Activated CD4-positive, CD25-positive, alpha-beta regulatory T cell (primary cell): ENCODE data around the gene ITGA7.

Experiments
- DNase-seq, 4 experiments: peaks; one replicate each; lab custom pipeline; 2025; lab: John Stamatoyannopoulos, UW

The ITGA7 gene

GRCh38 chr12:55733858-55734257 is 26.2 kb upstream of the ITGA7 start:
- DNase-seq = no peak

GRCh38 chr12:55733021-55733555 is 25.4 kb upstream of the ITGA7 start:
- DNase-seq = no peak

GRCh38 chr12:55732288-55732687 is 24.6 kb upstream of the ITGA7 start:
- DNase-seq = no peak

GRCh38 chr12:55729819-55730818 is 22.4 kb upstream of the ITGA7 start:
- DNase-seq = no peak

GRCh38 chr12:55728939-55729818 is 21.5 kb upstream of the ITGA7 start, which contains the start of gene CD63:
TSS of gene CD63 (minus strand) at chr12:55729009. CDS start at chr12:55728341, 668 bp downstream.
- DNase-seq = peak; percentile 22 to 55 (median 41)

- DNase-seq = no peak
Observed at GRCh38 chr12:55728186-55728938, 20.7 kb upstream of the ITGA7 start.

GRCh38 chr12:55727643-55728185 is 20.0 kb upstream of the ITGA7 start:
- no peak for DNase-seq

GRCh38 chr12:55726971-55727370 is 19.3 kb upstream of the ITGA7 start:
- no peak for DNase-seq

GRCh38 chr12:55725556-55725955 is 17.9 kb upstream of the ITGA7 start:
- no peak for DNase-seq

- no peak for DNase-seq
Observed at GRCh38 chr12:55724940-55725309, 17.2 kb upstream of the ITGA7 start.

GRCh38 chr12:55724226-55724939 is 16.7 kb upstream of the ITGA7 start:
- DNase-seq = peak; percentile 21 to 47 (median 30)

- DNase-seq = no peak
Observed at GRCh38 chr12:55723516-55724225, 16.0 kb upstream of the ITGA7 start.

- DNase-seq = no peak
Observed at GRCh38 chr12:55722948-55723347, 15.2 kb upstream of the ITGA7 start.

GRCh38 chr12:55721601-55722213 is 14.0 kb upstream of the ITGA7 start:
- DNase-seq = no peak

GRCh38 chr12:55720894-55721444 is 13.3 kb upstream of the ITGA7 start:
- DNase-seq = no peak

GRCh38 chr12:55720071-55720564 is 12.4 kb upstream of the ITGA7 start, which contains the start of gene RDH5:
TSS of gene RDH5 (plus strand) at chr12:55720393. CDS start at chr12:55721185, 792 bp downstream.
- no peak for DNase-seq

- DNase-seq = no peak
Observed at GRCh38 chr12:55719371-55719770, 11.7 kb upstream of the ITGA7 start.

GRCh38 chr12:55718624-55719275 is 11.0 kb upstream of the ITGA7 start:
- no peak for DNase-seq
